Neural progenitor cell (in vitro differentiated cells): ENCODE measurements around the gene PUM2.

Experiments
- CTCF ChIP-seq: fragments of 200-600 bp; sonication (generic); IDR thresholded peaks from 2 replicates; pipeline ENCODE4 v1.5.1; 2017; ENCODE audit warnings: antibody characterized with exemption, mild to moderate bottlenecking
- EZH2 ChIP-seq: fragments of 200-600 bp; sonication (generic); IDR thresholded peaks from 2 replicates; pipeline ENCODE4 v1.6.1; 2017; ENCODE audit warnings: antibody characterized with exemption, mild to moderate bottlenecking, moderate library complexity

GRCh38 chr2:20363578-20363977 is 12.9 kb upstream of the PUM2 start:
- TF ChIP-seq CTCF (no peak), EZH2 (no peak)
